HepG2 (cell line): ENCODE results near the gene UBE2C. TPM values are rescaled to one million over a fixed set of nuclear protein-coding genes. Genes with fewer than 3 reads are reported as not detected.

Experiments
- ATAC-seq: fragments of 200-7000 bp; cut with Tn5 transposase; 3 replicates; pipeline ENCODE4 v1.9.1; 2020; ENCODE audit warnings: mild to moderate bottlenecking, moderate library complexity
- BruUV-seq: library from RNA; stranded (reverse); fragments of 400-500 nt; replicated peaks from 2 replicates; lab custom pipeline; 2021; lab: Mats Ljungman, UMichigan
- CTCF ChIA-PET: fragments of 300-600 bp; formaldehyde crosslinking; extraction: SDS; loops from one replicate; lab custom pipeline; 2021; ENCODE audit warnings: low total read pairs, inconsistent platforms, low intra/inter-chr PET ratio; lab: Yijun Ruan, JAX
- POLR2A ChIA-PET: fragments of 350-600 bp; sonication (Branson Sonifier 250); formaldehyde crosslinking; loops from one replicate; lab custom pipeline; 2020; ENCODE audit warnings: antibody characterized with exemption, inconsistent platforms; lab: Yijun Ruan, JAX
- DNase-seq: peaks from one replicate; pipeline ENCODE4 v3.0.0-alpha.2; 2015; ENCODE audit warnings: low spot score
- FAIRE-seq: peaks from 3 replicates; lab custom pipeline; 2011; peaks lifted over from hg19 to GRCh38; lab: Jason Lieb, UNC
- H2AFZ ChIP-seq: one replicate; pipeline ENCODE4 v1.6.1; 2011; ENCODE audit warnings: low read length, inconsistent platforms
- H3K27ac ChIP-seq: fragments of 300-600 bp; 3 replicates; pipeline ENCODE4 v1.8.0; 2011; ENCODE audit warnings: mixed run types, mild to moderate bottlenecking, mixed read lengths, low read length, inconsistent platforms; ENCODE audit not compliant: insufficient read depth; ENCODE audit errors: extremely low read length
- H3K27me3 ChIP-seq, 2 experiments: fragments of 200-600 bp in 1 of 2; 2 replicates in 1 of 2; 3 replicates in 1 of 2; pipeline versions ENCODE4 v1.6.0 to v1.8.0; 2011; ENCODE audit warnings: low read length in 2 of 2, mild to moderate bottlenecking in 2 of 2, moderate library complexity in 2 of 2, inconsistent platforms in 1 of 2; ENCODE audit not compliant: insufficient read depth in 2 of 2, control insufficient read depth in 1 of 2
- H3K36me3 ChIP-seq, 2 experiments: fragments of 200-600 bp in 1 of 2; replicated peaks in 1 of 2; 2 replicates in 1 of 2; 3 replicates in 1 of 2; pipeline versions ENCODE4 v1.5.1 to v1.8.0; 2011; ENCODE audit warnings: low read length in 2 of 2, inconsistent platforms in 1 of 2; ENCODE audit not compliant: insufficient read depth in 2 of 2, control insufficient read depth in 1 of 2
- H3K4me1 ChIP-seq: 2 replicates; pipeline ENCODE4 v1.5.1; 2012; ENCODE audit warnings: low read length, inconsistent platforms; ENCODE audit not compliant: insufficient read depth
- H3K4me2 ChIP-seq: 2 replicates; pipeline ENCODE4 v1.6.0; 2011; ENCODE audit warnings: low read depth, low read length, inconsistent platforms
- H3K4me3 ChIP-seq, 3 experiments: fragments of 200-600 bp in 1 of 3; sonication (generic), shearing (Covaris generic) in 1 of 3; replicated peaks in 1 of 3; 2 replicates each; pipeline ENCODE4 v1.5.1; 2011 to 2016; ENCODE audit warnings: low read length in 3 of 3, inconsistent platforms in 2 of 3, low read depth in 2 of 3, mild to moderate bottlenecking in 2 of 3, control low read depth in 1 of 3, mixed read lengths in 1 of 3; ENCODE audit not compliant: insufficient read depth in 1 of 3
- H3K79me2 ChIP-seq: one replicate; pipeline ENCODE4 v1.6.1; 2011; ENCODE audit warnings: low read length, inconsistent platforms; ENCODE audit not compliant: insufficient read depth
- H3K9ac ChIP-seq: 2 replicates; pipeline ENCODE4 v1.6.0; 2011; ENCODE audit warnings: mild to moderate bottlenecking, low read depth, low read length, inconsistent platforms; ENCODE audit not compliant: insufficient read depth
- H3K9me3 ChIP-seq: 2 replicates; pipeline ENCODE4 v1.5.1; 2012; ENCODE audit warnings: mild to moderate bottlenecking, low read length
- H4K20me1 ChIP-seq: 2 replicates; pipeline ENCODE4 v1.6.0; 2011; ENCODE audit warnings: inconsistent platforms, mild to moderate bottlenecking, low read length, moderate library complexity; ENCODE audit not compliant: insufficient read depth
- ATF1 ChIP-seq: IDR thresholded peaks from 2 replicates; pipeline ENCODE4 v1.6.1; 2016; ENCODE audit warnings: mild to moderate bottlenecking, control low read depth
- FOXA3 ChIP-seq: IDR thresholded peaks from 2 replicates; pipeline ENCODE4 v1.6.1; 2016; ENCODE audit warnings: missing genetic modification reagents, missing compliant biosample characterization
- HMG20B ChIP-seq: conservative IDR thresholded peaks from 2 replicates; pipeline ENCODE4 v1.6.1; 2016; ENCODE audit warnings: missing genetic modification reagents, missing compliant biosample characterization
- NFAT5 ChIP-seq: sonication (generic); formaldehyde crosslinking; IDR thresholded peaks from 2 replicates; pipeline ENCODE4 v1.4.0; 2020; ENCODE audit warnings: missing genetic modification reagents
- NFYC ChIP-seq: IDR thresholded peaks from 2 replicates; pipeline ENCODE4 v1.6.1; 2016; ENCODE audit warnings: missing genetic modification reagents, missing compliant biosample characterization
- PHF8 ChIP-seq: sonication (generic); formaldehyde crosslinking; IDR thresholded peaks from 2 replicates; pipeline ENCODE4 v1.5.0; 2020; ENCODE audit warnings: missing genetic modification reagents
- ZFP91 ChIP-seq: sonication (generic); formaldehyde crosslinking; IDR thresholded peaks from 2 replicates; pipeline ENCODE4 v1.9.0; 2022; ENCODE audit warnings: missing genetic modification reagents, mild to moderate bottlenecking, borderline replicate concordance
- whole genome bisulfite sequencing: methylation state at CpG from one replicate; pipeline ENCODE4 v1.1.6; 2017; ENCODE audit warnings: low lambda C conversion rate; 5-methylcytosine and 5-hydroxymethylcytosine counted together
- in situ Hi-C: cut with HindIII; loops from 2 replicates; pipeline ENCODE4 v1.10.0; 2017; ENCODE audit warnings: low pct_unique_long_range_greater_than_20kb; ENCODE audit not compliant: extremely low pct_ligation_motif_present
- intact Hi-C: fragments of 100-400 bp; cut with micrococcal nuclease; formaldehyde crosslinking; loops from one replicate; pipeline ENCODE4 v1.10.0; 2022; ENCODE audit not compliant: unreplicated experiment
- polyA plus RNA-seq, 8 experiments: library from polyadenylated mRNA; depleted of rRNA in 3 of 8; stranded (reverse) in 7 of 8; unstranded in 1 of 8; fragments of >200 nt; fragmentation: Illumina TruSeq in 4 of 8; extraction: Trizol in 4 of 8; gene quantifications; 2 replicates each; pipeline versions ENCODE4 v1.2.1 to v1.2.3, GENCODE V29; 2011 to 2016; ENCODE audit warnings: low read depth in 4 of 8, missing spikeins in 1 of 8, mixed read lengths in 1 of 8; ENCODE audit not compliant: insufficient read depth in 1 of 8
- total RNA-seq, 5 experiments: library from RNA; depleted of rRNA; stranded (reverse); fragments of >200 nt; fragmentation: Illumina TruSeq; extraction: Trizol; gene quantifications; 2 replicates each; pipeline ENCODE4 v1.2.3, GENCODE V29; 2016; ENCODE audit warnings: low read depth in 1 of 5
- TF ChIP-seq, protein P1 (sequence below): sonication (generic); formaldehyde crosslinking; IDR thresholded peaks from 2 replicates; pipeline ENCODE4 v1.4.0; 2020; ENCODE audit warnings: missing genetic modification reagents

UBE2C gene
- total and polyA plus RNA-seq, 2 of the 13 experiments (the other 11 are each of a cell fraction or from before 2014, with no cell fraction given), result 100 to 123 TPM

DNA sequence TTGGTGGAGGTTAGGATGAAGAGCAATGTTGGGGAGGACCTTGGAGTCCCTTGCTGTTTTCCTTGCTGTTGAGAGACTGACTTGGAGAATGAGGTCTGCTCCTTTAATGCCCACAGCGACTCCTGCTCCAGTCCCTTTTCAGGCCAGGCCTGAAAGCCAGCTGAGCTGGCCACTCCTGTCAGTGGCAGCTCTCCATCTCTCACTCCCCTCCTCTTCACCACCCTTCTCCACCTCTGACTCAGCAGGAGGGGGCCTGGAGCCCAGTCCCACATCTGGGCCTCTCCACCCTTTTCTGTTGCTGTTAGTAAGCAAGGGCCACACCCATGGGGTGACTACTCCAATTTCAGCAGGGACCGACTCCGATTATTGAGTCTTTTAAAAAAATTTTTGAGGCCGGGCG, 23.4 kb downstream of the UBE2C start:
- Histone ChIP-seq H3K27ac (no peak overlapping the region), H3K4me3 (no peak overlapping the region), H4K20me1 (no peaks in the 10 kb centered on the region), H3K79me2 (no peaks in the 10 kb centered on the region), H3K36me3 (peaks cover 2 to 4% of the 10 kb centered on the region in 2 experiments; a peak in 1 of 5 replicates), H3K9ac (no peak overlapping the region), H3K9me3 (no peaks in the 10 kb centered on the region), H3K4me1 (peaks cover 46% of the 10 kb centered on the region), H3K27me3 (no peaks in the 10 kb centered on the region), H2AFZ (no peak overlapping the region), H3K4me2 (no peak overlapping the region)
- TF ChIP-seq PHF8 (0 out of 2 replicates have a peak, but pooled peaks have one; percentile 9), ZFP91 (CRISPR knock-in tag) (no peak)
- CTCF ChIA-PET, result no interaction called here
- in situ Hi-C loops (no loop called here), intact Hi-C loops (no loop called here)
- no peak for FAIRE-seq
- BruUV-seq, result no TSS peak
- 95% methylated on average over 5 of the region's 5 CpGs for WGBS
- POLR2A ChIA-PET, result no interaction called here
- ATAC-seq, result no peak
- DNase-seq, result no peak

GRCh38 chr20:45836841-45837240, 24.4 kb downstream of the UBE2C start:
- intact Hi-C loops (no loop called here), in situ Hi-C loops (no loop called here)
- Histone ChIP-seq H3K79me2 (no peaks in the 10 kb centered on the region), H2AFZ (no peak overlapping the region), H3K4me1 (peaks cover 42% of the 10 kb centered on the region), H4K20me1 (no peaks in the 10 kb centered on the region), H3K36me3 (peaks cover 8 to 12% of the 10 kb centered on the region in 2 experiments; a peak in 3 of 5 replicates), H3K4me2 (no peak overlapping the region), H3K4me3 (no peak overlapping the region), H3K9ac (no peak overlapping the region), H3K27ac (no peak overlapping the region), H3K9me3 (no peaks in the 10 kb centered on the region), H3K27me3 (no peaks in the 10 kb centered on the region)
- POLR2A ChIA-PET, result interaction anchor here (0.9 to 1.3 kb wide), 3 partner anchors 27 to 88 kb away, joined by 3 to 4 read pairs (median 4); partner anchors contain the start of gene ZSWIM1
- ATAC-seq, result no peak
- BruUV-seq, result no TSS peak
- DNase-seq, result no peak
- no peak for FAIRE-seq
- CTCF ChIA-PET, result no interaction called here
- WGBS, result 65% methylated on average over 1 of the region's 1 CpG
- no peak for TF ChIP-seq NFAT5 (CRISPR knock-in tag)
- TF ChIP-seq HMG20B, result peak; percentile 73; the same call in 1 of the 2 replicates
- 0 out of 2 replicates have a peak, but pooled peaks have one; percentile 21 for TF ChIP-seq FOXA3 (CRISPR knock-in tag)
- no peak for TF ChIP-seq NFYC
- TF ChIP-seq, protein P1, sequence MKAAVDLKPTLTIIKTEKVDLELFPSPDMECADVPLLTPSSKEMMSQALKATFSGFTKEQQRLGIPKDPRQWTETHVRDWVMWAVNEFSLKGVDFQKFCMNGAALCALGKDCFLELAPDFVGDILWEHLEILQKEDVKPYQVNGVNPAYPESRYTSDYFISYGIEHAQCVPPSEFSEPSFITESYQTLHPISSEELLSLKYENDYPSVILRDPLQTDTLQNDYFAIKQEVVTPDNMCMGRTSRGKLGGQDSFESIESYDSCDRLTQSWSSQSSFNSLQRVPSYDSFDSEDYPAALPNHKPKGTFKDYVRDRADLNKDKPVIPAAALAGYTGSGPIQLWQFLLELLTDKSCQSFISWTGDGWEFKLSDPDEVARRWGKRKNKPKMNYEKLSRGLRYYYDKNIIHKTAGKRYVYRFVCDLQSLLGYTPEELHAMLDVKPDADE (CRISPR knock-in tag), result no peak
- no peak for TF ChIP-seq ATF1
